Stimulated activated naive B cell treated with anti-CD40 and anti-IgM and Interleukin-4, amounts not matched to agents 10 μg/mL and 1 μg/mL and 100 μg/mL, for 72 hours (primary cell): Measurements from ENCODE around the gene KLRC2.
"Not testable (repeated sequence)": the region's sequence is repeated elsewhere in the genome, so short reads cannot be mapped to it uniquely, and the experiment has no call there.

ENCODE experiments used
- ATAC-seq, 2 donors: fragments of 150-1000 bp; cut with Tn5 transposase; replicated peaks; 2 replicates each; pipeline ENCODE4 v1.10.0; 2021; ENCODE audit warnings: moderate library complexity in 1 of 2
- DNase-seq: peaks from one replicate; pipeline ENCODE4 v3.0.0; 2021
- H3K27ac Mint-ChIP-seq: one replicate; pipeline ENCODE4 v1.8.0; 2022; ENCODE audit warnings: mild to moderate bottlenecking, mixed read lengths
- H3K27me3 Mint-ChIP-seq, 2 donors: one replicate each; pipeline ENCODE4 v1.8.0; 2022; ENCODE audit warnings: mixed read lengths in 2 of 2
- H3K36me3 Mint-ChIP-seq, 2 donors: one replicate each; pipeline ENCODE4 v1.8.0; 2022; ENCODE audit warnings: mixed read lengths in 2 of 2, mild to moderate bottlenecking in 1 of 2
- H3K4me1 Mint-ChIP-seq, 2 donors: one replicate each; pipeline ENCODE4 v1.8.0; 2022; ENCODE audit warnings: mixed read lengths in 2 of 2, mild to moderate bottlenecking in 1 of 2
- H3K4me3 Mint-ChIP-seq, 2 donors: one replicate each; pipeline ENCODE4 v1.8.0; 2022; ENCODE audit warnings: mild to moderate bottlenecking in 2 of 2, mixed read lengths in 2 of 2, moderate library complexity in 1 of 2
- H3K9me3 Mint-ChIP-seq, 2 donors: one replicate each; pipeline ENCODE4 v1.8.0; 2022; ENCODE audit warnings: mixed read lengths in 2 of 2, mild to moderate bottlenecking in 1 of 2

The KLRC2 gene

GRCh38 chr12:10394531-10395152, 41.2 kb downstream of the KLRC2 start:
- not testable (repeated sequence) for DNase-seq, H3K27me3 Mint-ChIP-seq, H3K36me3 Mint-ChIP-seq, ATAC-seq, H3K9me3 Mint-ChIP-seq
- peak overlapping the region in 1 of 2 donors; percentile 43 for H3K4me3 Mint-ChIP-seq
- H3K27ac Mint-ChIP-seq, result peak overlapping the region; percentile 74
- H3K4me1 Mint-ChIP-seq, result peaks cover 13 to 48% of the 10 kb centered on the region in 2 donors

GRCh38 chr12:10393291-10393690, 42.5 kb downstream of the KLRC2 start:
- Mint-ChIP-seq H3K4me3 (no peak overlapping the region), H3K9me3 (no peaks in the 10 kb centered on the region), H3K27ac (no peak overlapping the region), H3K36me3 (no peaks in the 10 kb centered on the region), H3K4me1 (peaks cover 13 to 49% of the 10 kb centered on the region in 2 donors), H3K27me3 (peaks cover 0 to 4% of the 10 kb centered on the region in 2 donors)
- no peak for ATAC-seq
- no peak for DNase-seq

- Mint-ChIP-seq H3K36me3 (no peaks in the 10 kb centered on the region), H3K4me3 (peak overlapping the region in 1 of 2 donors; percentile 66), H3K27me3 (no peaks in the 10 kb centered on the region), H3K9me3 (no peaks in the 10 kb centered on the region), H3K4me1 (peaks cover 13 to 43% of the 10 kb centered on the region in 2 donors), H3K27ac (peak overlapping the region; percentile 53)
- ATAC-seq (peak; percentile 60 to 66), DNase-seq (no peak)
These were observed 43.3 kb downstream of the KLRC2 start for GRCh38 chr12:10392394-10392930.

GRCh38 chr12:10390991-10391390, 44.8 kb downstream of the KLRC2 start:
- H3K36me3 Mint-ChIP-seq, H3K27me3 Mint-ChIP-seq, H3K4me3 Mint-ChIP-seq, ATAC-seq, H3K27ac Mint-ChIP-seq, DNase-seq, H3K9me3 Mint-ChIP-seq: not testable (repeated sequence)
- peaks cover 13 to 42% of the 10 kb centered on the region in 2 donors for H3K4me1 Mint-ChIP-seq

- peaks cover 0 to 4% of the 10 kb centered on the region in 2 donors for H3K27me3 Mint-ChIP-seq
- no peaks in the 10 kb centered on the region for H3K9me3 Mint-ChIP-seq
- ATAC-seq (no peak), DNase-seq (no peak)
- peak within 1 kb of the TSS in 1 of 2 donors; percentile 74 for H3K4me3 Mint-ChIP-seq
- H3K4me1 Mint-ChIP-seq, result peaks cover 5 to 39% of the 10 kb centered on the region in 2 donors
- no peak within 1 kb of the TSS for H3K27ac Mint-ChIP-seq
- H3K36me3 Mint-ChIP-seq, result no peaks in the 10 kb centered on the region
These were observed 45.9 kb downstream of the KLRC2 start, which contains the start of gene KLRK1 for GRCh38 chr12:10389904-10390303. Gene KLRK1 (minus strand): TSS chr12:10390041. CDS start chr12:10388810, 1,231 bp downstream.

GRCh38 chr12:10388624-10389413, 47.0 kb downstream of the KLRC2 start:
- DNase-seq (no peak), ATAC-seq (no peak)
- Mint-ChIP-seq H3K4me1 (peaks cover 0 to 33% of the 10 kb centered on the region in 2 donors), H3K27me3 (peaks cover 0 to 4% of the 10 kb centered on the region in 2 donors), H3K27ac (no peak overlapping the region), H3K36me3 (no peaks in the 10 kb centered on the region), H3K9me3 (peaks cover 0 to 5% of the 10 kb centered on the region in 2 donors), H3K4me3 (peak overlapping the region in 1 of 2 donors; percentile 74)

- not testable (repeated sequence) for ATAC-seq, H3K9me3 Mint-ChIP-seq, DNase-seq, H3K27me3 Mint-ChIP-seq, H3K4me3 Mint-ChIP-seq, H3K36me3 Mint-ChIP-seq, H3K27ac Mint-ChIP-seq
- peaks cover 0 to 36% of the 10 kb centered on the region in 2 donors for H3K4me1 Mint-ChIP-seq
These were observed 48.3 kb downstream of the KLRC2 start for GRCh38 chr12:10387498-10387897.

GRCh38 chr12:10386857-10387256, 49.0 kb downstream of the KLRC2 start:
- H3K9me3 Mint-ChIP-seq, result peaks cover 0 to 5% of the 10 kb centered on the region in 2 donors
- peaks cover 0 to 7% of the 10 kb centered on the region in 2 donors for H3K27me3 Mint-ChIP-seq
- ATAC-seq, result no peak
- peaks cover 0 to 2% of the 10 kb centered on the region in 2 donors for H3K36me3 Mint-ChIP-seq
- H3K27ac Mint-ChIP-seq, result no peak overlapping the region
- H3K4me1 Mint-ChIP-seq, result peaks cover 0 to 38% of the 10 kb centered on the region in 2 donors
- H3K4me3 Mint-ChIP-seq, result peak overlapping the region in 1 of 2 donors; percentile 37
- DNase-seq, result no peak

GRCh38 chr12:10385166-10385613, 50.6 kb downstream of the KLRC2 start:
- H3K36me3 Mint-ChIP-seq, result peaks cover 0 to 5% of the 10 kb centered on the region in 2 donors
- DNase-seq (no peak), ATAC-seq (peak in 1 of 2 donors; percentile 41)
- H3K27me3 Mint-ChIP-seq, result peaks cover 0 to 18% of the 10 kb centered on the region in 2 donors
- no peak overlapping the region for H3K27ac Mint-ChIP-seq
- no peak overlapping the region for H3K4me3 Mint-ChIP-seq
- peaks cover 0 to 41% of the 10 kb centered on the region in 2 donors for H3K4me1 Mint-ChIP-seq
- peaks cover 0 to 5% of the 10 kb centered on the region in 2 donors for H3K9me3 Mint-ChIP-seq

- peaks cover 0 to 5% of the 10 kb centered on the region in 2 donors for H3K9me3 Mint-ChIP-seq
- no peak overlapping the region for H3K4me3 Mint-ChIP-seq
- H3K4me1 Mint-ChIP-seq, result peaks cover 0 to 35% of the 10 kb centered on the region in 2 donors
- DNase-seq (no peak), ATAC-seq (no peak)
- H3K27ac Mint-ChIP-seq, result no peak overlapping the region
- H3K36me3 Mint-ChIP-seq, result peaks cover 0 to 5% of the 10 kb centered on the region in 2 donors
- H3K27me3 Mint-ChIP-seq, result peaks cover 0 to 18% of the 10 kb centered on the region in 2 donors
These were observed 51.6 kb downstream of the KLRC2 start for GRCh38 chr12:10384191-10384590.

- no peak for ATAC-seq
- H3K27me3 Mint-ChIP-seq, result peaks cover 0 to 18% of the 10 kb centered on the region in 2 donors
These were observed 53.7 kb downstream of the KLRC2 start for GRCh38 chr12:10381928-10382628.

More at GRCh38 chr12:10381928-10382628, 53.7 kb downstream of the KLRC2 start:
- Mint-ChIP-seq H3K4me1 (peaks cover 0 to 35% of the 10 kb centered on the region in 2 donors), H3K27ac (no peak overlapping the region), H3K36me3 (peaks cover 0 to 5% of the 10 kb centered on the region in 2 donors), H3K4me3 (peak overlapping the region in 1 of 2 donors; percentile 17), H3K9me3 (peaks cover 0 to 5% of the 10 kb centered on the region in 2 donors)
- no peak for DNase-seq
